ENCODE data around the gene ITGA5.

The ITGA5 gene

DNA sequence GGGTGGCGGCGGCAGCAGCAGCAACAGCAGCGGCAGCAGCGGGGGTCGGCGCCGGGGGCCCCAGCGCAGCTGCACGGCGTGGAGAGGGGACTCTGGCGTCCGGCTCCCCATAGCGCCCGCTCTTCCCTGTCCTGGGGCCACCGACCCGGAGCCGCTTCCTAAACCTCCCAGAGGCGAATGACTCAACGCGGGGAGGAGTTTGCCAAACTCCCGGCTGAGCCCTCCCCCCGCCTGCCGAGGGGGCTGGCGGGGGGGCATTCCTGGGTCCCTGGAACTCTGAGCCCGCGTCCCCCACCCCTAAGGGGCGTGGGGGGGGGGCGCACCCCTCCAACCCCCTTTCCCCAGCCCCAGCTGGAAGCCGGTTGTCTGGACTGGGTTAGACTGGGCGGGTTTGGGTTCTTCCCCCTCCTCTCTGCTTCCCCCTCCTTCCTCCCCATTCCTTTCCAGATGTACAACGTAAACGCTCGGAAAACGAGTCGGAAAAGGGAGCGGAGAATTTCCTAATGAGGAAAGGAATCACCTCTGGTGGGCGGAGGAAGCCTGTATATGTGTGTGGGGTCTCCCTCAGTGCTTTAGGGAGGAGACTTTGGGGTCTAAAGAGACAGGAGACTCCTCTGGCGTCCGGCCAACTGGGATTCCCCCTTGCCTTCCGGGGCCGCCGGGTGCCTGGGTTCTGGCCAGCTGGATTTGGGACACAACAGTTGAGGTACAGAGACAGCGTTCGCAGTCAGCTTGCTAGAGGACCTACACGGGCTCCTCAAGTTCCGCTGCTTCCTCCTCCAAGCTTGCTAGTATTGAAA is at the start of gene ITGA5:
ITGA5 (minus strand) TSS at position 179 of the 800 bp plus-strand sequence; CDS start at position 111, 68 bp downstream.
- peak in 1 of 2 experiments; percentile 11 for DNase-seq

DNA sequence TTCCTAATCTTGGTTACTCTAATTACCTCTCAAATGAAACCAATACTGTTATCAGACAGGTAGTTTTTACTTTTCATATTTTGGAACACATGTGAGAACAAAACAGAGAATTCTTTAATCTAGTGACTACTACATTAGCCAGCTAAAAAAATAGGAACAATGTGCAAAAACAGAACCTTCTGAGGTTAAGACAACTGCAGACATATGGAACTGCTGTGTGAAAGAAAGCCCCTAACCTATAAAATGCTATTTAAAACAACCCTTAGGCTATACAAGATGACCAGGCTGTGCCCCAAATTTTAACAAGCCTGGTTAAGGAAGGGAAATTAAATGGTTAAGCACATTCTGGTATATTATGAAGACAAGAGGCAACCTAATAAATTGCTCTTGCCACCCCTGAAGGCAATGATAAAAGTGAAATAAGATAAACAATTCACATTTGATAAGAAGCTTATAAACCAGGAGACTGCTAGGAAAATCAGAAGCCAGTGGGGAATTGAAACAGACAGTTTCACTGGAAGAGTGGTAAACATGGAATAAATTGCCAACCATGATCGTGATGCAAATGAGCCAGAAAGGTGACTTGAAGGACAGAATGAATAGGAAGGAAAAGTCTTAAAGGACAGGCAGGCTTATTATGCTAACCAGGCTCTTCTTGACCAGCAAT is 46.9 kb upstream of the ITGA5 start:
- no peak for DNase-seq

DNA sequence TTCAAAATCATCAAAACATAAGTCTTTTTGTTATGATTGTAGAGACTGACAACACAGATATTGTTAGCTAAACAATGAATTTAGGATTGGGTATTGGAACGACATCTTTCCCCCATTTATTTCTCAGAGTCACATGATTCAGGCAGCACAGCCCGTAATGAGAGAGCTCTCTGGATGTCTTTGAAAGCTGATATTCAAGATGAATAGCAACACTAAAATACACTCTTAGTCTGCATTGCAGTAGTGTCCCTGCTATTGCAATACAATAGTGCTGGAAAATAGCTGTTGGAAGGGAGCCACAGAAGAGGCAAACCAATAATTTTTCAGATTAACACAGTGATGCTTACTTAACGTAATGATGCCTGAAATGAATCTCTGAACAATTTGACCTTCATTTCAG is 44.4 kb upstream of the ITGA5 start:
- no peak for DNase-seq

DNA sequence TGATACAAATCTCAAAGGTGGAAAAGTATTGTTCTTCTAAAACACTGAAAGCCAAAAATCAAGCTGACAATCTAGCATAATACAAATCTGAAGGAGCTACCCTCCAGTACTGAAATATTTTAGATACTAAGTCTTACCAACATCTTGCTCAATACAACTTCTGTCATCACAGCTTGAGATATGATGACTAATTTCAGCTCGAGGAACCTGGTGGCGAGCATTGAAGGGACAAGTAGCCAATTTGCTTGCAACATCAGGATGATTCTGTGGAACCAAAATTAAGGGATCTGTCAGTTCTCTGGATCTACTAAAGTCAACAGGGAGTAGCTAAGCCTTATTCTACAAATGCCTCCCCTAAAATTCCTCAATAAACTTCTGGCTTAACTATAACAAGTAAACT is 44.0 kb upstream of the ITGA5 start:
- DNase-seq = no peak

DNA sequence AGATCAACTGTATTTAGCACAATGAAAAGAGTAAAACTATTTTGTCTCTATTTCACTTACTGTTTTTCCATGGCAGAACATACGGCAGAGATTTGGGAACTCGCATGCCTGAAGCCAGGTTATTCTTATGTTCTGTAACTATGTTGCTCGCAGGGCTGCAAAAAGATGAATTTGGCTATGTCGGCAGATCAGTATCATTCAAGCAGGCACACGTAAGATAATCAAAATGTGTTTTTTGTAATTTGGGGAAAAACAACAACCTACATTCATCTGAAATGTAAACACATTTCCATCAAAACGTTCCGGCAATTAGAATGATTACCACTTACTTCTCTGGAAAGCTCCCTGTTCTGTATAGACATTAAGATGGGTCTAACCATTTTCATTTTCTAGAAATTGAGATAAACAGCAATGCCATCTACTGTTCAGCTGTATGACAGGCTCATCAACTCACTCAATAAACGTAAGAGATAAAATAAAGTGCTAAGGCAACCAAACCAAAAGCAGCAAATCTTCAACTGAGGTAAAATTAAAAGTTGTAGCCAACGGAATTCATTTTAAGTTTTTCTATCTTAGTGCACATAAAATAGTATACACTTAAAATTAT is 41.4 kb upstream of the ITGA5 start:
- no peak for DNase-seq

DNA sequence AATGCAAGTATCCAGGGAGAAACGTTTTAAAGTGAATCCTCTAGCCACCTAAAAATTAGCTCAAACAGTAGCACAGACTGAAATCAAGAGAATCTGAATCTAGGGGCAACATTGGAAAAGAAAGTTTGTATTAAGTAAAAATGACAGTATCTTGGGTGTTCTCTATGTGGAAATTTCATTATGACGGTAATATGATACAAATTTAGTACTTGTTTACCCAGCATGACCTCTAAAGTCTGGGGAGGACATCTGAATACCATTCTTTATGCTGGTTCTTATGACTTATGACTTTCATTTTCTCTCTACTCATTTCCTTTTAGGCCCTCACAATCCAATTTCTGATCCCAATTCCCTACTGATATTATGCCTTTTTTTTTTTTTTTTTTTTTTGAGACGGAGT is 40.3 kb upstream of the ITGA5 start:
- no peak for DNase-seq

DNA sequence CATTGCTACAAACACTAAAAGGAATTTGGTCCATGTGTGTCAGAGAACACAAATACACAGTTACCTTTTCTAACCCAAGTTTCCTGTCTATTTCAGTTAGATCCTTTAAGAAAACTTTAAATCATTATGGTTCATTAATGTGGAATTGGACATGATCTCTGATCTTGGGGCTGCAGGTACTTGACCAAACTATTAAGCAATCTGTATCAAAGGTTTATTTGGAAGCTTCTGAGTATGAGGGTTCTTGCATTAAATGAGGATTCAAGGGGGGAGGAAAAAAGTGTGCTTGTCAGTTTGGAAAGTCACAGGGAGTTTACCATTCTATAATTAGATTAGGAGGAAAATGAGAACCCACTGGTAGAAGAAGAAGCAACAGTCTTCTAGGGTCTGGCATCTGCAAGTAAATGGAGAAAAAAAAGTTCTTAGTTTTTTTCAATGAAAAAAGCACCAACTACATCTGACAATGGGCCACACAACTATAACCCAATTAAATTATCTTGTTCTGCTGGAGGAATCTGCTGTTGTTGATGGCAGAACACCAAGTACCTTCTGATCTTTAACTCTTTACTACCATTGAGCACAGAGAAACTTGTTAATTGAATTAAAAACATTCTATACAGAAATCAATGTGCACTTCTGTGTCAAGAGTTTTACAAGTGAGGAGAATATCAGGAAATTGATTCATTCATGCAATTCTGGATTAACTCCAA is 36.8 kb upstream of the ITGA5 start:
- no peak for DNase-seq

DNA sequence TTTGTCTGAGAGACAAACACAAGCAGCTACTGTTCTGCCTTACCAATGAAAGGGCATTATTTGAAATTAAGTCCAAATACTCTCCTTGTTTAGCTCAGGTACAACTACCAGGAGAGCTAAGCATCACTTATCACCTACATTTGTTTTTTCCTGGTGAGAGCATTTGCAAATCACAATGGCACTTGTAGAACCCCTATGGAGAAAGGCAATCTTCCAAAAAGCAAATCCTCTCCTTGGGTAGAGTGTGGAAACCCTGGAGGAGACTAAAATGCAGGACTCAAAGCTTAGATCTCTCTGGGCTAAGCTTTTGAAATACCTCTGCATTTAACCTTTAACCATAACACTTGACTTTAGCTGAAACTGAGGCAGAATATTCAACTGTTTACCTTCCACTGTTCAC is 33.6 kb upstream of the ITGA5 start:
- no peak for DNase-seq

DNA sequence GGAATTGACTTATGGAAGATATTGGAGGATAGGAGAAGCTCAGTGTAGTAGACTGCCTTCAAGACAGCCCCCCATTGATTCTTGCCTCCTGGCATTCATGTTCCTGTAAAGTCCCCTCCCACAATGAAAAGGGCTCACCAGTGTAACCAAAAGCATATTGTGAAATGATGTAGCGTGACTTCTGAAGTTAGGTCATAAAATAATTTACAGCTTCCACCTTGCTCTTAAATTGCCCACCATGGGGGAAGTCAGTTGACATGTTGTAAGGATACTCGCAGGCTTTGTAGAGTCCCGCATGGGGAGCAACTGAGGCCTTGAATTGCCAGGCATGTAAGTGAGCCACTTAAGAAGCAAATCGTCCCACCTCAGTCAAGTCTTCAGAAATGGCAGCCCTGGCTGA is 29.3 kb upstream of the ITGA5 start:
- DNase-seq = no peak

DNA sequence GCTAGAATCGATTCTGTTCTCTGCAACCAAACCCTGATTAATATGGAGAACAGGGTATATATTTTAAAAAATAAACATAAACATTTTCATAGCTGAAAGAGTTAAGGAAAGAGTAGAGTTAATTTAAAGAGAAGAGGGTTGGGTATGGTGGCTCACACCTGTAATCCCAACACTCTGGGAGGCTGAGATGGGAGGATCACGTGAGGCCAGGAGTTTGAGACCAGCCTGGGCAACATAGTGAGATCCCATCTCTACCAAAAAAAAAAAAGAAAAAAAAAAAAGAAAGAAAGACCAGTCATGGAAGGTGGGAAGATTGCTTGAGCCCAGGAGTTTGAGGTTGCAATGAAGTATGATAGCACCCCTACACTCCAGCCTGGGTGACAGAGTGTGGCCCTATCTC is 28.9 kb upstream of the ITGA5 start:
- DNase-seq = no peak

DNA sequence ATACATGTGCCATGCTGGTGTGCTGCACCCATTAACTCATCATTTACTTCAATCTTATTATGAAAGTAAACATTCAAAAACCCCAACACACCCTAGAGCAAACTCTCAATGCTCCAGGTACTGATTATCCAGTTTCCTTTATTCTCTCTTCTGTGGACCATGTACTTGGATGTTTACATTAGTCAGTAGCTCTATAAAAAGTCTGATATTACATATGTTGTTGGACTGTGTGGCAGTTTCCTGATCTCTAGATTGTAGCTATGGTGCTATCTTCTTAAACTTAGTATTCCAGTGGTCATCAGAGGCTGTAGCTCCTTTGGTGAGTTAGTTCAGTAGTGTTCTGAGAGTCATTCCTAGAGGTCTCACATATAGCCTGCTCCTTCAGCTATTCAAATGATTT is 25.1 kb upstream of the ITGA5 start:
- DNase-seq = no peak

DNA sequence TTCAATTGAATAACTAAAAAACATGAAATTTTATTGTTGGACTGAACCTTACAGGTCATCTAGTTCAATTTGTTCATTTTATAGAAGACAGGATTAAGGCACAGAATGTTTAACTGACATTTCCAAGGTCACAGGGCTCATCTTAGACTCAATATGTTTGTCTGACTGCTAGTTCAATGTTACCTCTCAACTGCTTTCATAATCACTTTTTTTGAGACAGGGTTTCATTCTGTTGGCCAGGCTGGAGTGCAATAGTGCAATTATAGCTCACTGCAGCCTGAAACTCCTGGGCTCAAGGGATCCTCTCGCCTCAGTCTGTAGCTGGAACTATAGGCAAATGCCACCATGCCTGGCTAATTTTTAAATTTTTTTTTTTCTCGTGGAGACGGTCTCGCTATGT is 24.4 kb upstream of the ITGA5 start:
- no peak for DNase-seq

DNA sequence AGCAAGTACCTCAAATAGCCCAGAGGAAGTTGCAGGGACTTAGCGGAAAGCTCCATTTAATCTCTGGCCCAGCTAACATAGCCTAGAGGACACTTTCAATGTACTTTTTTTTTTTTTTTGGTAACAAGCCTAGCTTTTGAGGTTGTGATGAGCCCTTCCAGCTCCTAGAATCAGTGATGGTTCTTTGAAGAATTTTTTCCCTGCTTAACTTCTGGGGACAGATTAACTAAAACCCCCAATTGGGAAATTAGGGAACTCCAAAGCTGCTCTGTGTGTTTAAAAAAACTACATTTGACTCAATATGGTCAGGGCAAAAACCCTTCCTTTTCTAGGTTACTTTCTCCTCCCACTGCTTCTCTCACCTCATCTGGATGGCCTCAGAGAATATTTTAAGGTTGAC is 23.9 kb upstream of the ITGA5 start:
- DNase-seq = no peak

DNA sequence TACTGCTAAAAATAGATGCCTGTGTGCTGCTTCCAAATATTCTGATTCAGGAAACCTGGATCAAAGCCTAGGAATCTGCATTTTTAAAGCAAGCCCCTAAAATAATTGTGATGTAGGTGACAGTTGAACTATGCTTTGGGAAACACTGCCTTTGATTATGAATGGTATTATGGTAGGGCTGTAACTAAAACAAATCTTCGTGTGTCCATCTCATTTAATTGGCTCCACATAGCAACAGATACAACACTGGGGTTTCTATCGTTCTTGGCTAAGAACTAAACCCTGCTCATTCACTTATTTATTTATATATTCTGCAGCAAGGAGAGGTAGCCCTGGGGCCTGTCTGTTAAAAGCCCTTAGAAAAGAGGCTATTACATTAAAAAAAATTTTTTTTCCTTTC is 23.0 kb upstream of the ITGA5 start:
- DNase-seq = no peak

DNA sequence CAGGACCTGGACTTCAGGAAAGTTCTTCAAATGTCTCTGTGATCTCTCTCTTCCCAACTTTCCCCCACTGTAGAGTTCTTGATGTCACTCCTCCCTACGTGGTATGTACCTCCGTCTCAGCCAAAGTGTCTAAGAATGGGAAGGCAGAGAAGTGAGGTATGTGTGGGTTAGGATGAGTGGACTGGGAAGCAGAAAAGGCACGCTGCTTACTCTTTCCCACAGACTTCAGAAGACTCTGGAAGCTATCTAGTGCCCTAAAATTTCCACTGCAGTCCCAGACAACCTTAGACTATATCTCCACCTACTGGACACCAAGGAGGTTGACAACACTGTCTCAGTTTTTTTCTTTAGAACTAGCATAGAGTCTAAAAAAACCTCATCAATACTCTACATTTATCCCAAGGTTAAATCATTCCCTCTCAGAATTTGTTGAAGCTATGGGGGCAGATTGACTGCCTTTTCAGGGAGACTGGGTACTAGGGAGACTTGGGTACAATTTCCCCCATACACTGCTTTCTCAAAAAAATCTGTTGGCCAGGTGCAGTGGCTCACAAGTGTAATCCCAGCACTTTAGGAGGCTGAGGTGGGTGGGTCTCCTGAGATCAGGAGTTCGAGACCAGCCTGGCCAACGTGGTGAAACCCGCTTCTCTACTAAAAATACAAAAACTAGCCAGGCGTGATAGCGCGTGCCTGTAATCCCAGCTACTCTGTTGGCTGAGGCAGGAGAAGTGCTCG is 20.6 kb upstream of the ITGA5 start:
- peak in 1 of 2 experiments; percentile 56 for DNase-seq

DNA sequence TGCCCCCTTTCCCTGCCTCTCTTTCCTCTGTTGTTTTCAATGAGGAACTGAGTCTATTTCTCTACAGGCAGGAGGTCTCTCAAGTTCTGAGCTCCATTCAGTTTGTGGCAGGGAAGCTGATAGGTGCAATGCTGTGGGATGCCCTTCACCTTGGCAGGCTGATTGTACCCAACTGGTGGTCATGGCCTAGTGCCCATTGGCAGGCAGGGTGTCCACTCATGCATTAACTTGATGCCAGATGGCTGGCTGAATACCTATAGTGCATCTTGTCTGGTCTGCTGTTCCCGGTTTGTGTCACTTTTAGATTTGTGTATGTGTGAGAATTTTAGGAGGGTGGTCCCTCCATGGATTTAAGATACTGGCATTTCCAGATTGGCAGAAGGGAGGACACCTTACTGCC is 20.0 kb upstream of the ITGA5 start:
- DNase-seq = peak in 1 of 2 experiments; percentile 9

DNA sequence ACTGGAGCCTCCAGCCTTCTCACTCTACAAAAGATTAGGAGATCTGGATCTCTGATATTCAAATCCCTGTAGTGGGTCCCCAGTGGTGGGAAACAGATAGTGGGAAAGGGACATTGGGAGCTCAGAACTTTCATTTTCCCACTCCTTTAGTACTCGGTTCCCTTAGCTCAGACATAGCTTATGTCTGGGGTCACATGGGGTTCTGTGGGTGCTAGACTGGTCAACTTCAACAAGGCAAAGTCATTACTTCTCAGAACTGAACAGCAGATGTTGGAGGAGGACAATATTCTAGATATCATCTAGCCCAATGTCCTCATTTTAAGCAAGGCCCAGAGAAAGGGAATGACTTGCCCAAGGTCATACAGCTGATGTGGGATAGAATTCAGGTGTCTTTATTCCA is 19.5 kb upstream of the ITGA5 start:
- DNase-seq = no peak

DNA sequence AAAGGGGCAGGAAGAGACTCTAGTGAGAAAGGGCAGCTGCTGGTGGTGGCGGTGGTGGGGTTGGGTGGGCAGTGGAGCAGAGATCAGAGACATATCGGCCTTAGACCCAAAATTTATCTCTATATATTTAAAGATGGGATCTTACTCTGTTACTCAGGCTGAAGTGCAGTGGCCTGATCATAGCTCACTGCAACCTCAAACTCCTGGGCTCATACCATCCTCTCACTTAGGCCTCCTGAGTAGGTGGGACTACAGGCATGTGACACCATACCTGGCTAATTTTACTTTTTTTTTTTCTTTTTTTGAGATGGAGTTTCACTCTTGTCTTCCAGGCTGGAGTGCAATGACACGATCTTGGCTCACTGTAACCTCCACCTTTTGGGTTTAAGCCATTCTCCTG is 18.6 kb upstream of the ITGA5 start:
- no peak for DNase-seq

DNA sequence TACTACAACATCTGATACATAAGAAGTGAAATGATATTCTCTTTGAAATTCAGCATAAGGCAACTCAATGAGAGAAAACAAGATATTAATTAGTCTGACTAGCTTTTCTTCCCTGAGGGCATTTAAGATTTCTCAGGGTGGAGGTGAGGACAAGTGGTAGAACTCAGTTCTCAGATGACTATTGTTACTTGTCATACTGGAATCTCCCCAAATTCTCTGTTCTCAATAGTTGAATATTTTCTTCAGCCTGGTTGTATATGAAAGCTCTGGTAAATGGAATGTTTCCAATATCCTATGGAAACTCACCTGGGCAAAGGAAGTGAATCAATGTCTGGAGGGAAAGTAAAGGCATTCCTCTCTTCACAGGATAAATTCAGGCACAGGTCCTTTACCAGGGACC is 18.2 kb upstream of the ITGA5 start:
- no peak for DNase-seq

DNA sequence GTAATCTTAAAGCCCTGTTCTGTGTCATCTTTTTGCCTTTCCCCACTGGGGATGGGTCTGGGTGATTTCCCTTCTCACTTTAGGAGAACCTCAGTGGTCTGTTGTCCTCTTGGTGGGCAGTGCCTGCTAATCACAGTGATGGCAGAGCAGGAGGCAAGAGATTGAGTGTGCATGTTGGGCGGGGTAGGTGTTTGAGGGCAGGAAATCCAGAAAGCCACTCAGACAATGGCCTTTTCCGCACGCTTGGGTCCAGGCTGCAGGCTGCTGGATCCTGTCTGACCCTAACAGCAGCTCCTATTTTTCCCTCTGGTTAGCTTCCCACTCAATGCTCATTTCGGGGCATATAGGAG is 13.7 kb upstream of the ITGA5 start:
- DNase-seq = no peak

DNA sequence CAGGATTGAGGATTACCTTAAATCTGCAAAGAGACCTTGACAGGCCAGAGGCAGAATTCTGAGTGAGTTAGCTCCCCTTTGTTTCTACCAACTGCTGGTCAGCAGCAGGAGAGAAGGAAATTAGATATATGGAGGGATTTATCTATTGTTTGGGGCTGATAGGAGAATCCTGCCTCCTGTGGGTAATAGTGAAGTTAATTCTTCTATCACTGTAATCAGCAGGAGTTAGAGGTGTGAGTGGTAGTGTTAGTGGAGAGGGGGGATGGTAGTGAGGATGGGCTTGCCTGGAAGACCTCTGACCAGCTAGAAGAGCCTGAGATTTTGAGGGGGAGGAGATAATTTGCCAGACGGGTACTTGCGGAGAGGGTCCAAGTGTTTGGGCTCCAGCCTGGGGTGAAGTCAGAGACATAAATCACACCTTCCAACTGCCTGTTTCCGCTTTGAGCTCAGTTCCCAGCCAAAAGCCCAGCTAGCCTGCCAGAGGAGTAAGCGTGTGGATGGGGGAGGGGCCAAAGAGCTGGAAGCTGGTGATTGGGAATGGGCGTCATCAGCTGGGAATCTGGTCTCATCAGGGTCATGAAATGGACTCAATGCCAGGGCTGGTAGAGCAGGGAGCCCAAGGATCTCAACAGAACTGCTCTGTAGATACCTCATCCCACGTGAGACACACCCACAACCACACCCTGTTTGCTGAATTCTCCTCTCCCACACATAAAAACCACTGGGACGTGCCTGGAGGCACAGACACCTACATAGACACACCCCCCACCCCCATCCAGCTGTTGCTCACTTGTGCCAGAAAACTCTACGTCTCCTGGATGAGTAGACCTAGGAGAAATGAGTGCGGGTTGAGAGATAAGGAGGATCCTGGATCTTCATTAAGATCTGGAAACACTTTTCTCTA is 13.1 kb upstream of the ITGA5 start:
- no peak for DNase-seq

Data from NCI-H446 (cell line).